Skin of body (tissue), 2 donors: ENCODE results near the gene ADGRE3. TPM values are rescaled to one million over a fixed set of nuclear protein-coding genes. Genes with fewer than 3 reads are reported as not detected.

Experiments
- DNase-seq: peaks from one replicate; lab custom pipeline; 2025; lab: John Stamatoyannopoulos, UW
- total RNA-seq: library from RNA; depleted of rRNA; stranded (reverse); fragments of >200 nt; gene quantifications from one replicate; pipeline ENCODE4 v1.2.3, GENCODE V29; 2014

The ADGRE3 gene, protein sequence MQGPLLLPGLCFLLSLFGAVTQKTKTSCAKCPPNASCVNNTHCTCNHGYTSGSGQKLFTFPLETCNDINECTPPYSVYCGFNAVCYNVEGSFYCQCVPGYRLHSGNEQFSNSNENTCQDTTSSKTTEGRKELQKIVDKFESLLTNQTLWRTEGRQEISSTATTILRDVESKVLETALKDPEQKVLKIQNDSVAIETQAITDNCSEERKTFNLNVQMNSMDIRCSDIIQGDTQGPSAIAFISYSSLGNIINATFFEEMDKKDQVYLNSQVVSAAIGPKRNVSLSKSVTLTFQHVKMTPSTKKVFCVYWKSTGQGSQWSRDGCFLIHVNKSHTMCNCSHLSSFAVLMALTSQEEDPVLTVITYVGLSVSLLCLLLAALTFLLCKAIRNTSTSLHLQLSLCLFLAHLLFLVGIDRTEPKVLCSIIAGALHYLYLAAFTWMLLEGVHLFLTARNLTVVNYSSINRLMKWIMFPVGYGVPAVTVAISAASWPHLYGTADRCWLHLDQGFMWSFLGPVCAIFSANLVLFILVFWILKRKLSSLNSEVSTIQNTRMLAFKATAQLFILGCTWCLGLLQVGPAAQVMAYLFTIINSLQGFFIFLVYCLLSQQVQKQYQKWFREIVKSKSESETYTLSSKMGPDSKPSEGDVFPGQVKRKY
- total RNA-seq, result 1.2 TPM

- no peak for DNase-seq
Measured at GRCh38 chr19:14674764-14675163, at the start of gene ADGRE3. Gene ADGRE3, minus strand, starts transcription at chr19:14674844. Its CDS starts 74 bp downstream, at chr19:14674770.

- DNase-seq, result no peak
Measured at GRCh38 chr19:14722127-14722526, 47.5 kb upstream of the ADGRE3 start.

DNA sequence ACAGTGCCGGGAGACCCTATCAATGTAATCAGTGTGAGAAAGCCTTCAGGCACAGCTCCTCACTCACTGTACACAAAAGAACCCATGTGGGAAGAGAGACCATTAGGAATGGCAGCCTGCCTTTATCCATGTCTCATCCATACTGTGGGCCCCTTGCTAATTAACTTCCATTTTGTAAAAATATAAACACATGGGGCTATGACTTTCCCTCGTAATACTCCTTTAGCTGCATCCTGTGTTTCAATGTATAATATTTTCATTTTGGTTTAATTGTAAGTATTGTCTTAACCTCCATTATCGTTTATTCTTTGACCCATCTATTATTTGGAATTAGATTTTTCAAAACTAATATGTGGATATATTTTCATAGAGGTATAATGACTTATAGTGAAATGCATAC is 44.5 kb upstream of the ADGRE3 start:
- DNase-seq, result no peak

GRCh38 chr19:14718522-14719116 is 44.0 kb upstream of the ADGRE3 start:
- no peak for DNase-seq

- DNase-seq, result no peak
Measured at GRCh38 chr19:14715841-14716240, 41.2 kb upstream of the ADGRE3 start.

GRCh38 chr19:14704450-14704849 is 29.8 kb upstream of the ADGRE3 start:
- no peak for DNase-seq

DNA sequence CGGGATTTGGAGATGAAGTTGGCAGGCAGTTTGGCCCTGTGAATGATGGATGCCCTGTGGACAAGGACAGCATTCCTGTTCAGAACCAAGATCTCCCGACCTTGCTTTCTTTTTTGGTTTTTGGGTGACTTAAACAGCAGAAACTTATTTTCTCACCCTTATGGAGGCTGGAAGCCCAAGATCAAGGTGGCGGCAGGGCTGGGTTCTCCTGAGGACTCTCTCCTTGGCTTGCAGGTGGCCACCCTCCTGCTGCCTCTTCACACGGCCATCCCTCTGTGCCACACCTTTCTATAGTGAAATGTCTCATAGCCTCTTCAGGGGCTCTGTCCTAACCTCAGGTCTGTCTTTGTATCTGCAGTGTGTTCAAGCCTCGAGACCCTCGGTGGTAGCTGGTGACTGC is 29.2 kb upstream of the ADGRE3 start:
- DNase-seq, result no peak

- DNase-seq, result no peak
Measured at GRCh38 chr19:14700711-14701375, 26.2 kb upstream of the ADGRE3 start.

GRCh38 chr19:14699641-14700040 is 25.0 kb upstream of the ADGRE3 start:
- no peak for DNase-seq

- no peak for DNase-seq
Measured at GRCh38 chr19:14695471-14695870, 20.8 kb upstream of the ADGRE3 start.

- no peak for DNase-seq
Measured at GRCh38 chr19:14694641-14695266, 20.1 kb upstream of the ADGRE3 start.

DNA sequence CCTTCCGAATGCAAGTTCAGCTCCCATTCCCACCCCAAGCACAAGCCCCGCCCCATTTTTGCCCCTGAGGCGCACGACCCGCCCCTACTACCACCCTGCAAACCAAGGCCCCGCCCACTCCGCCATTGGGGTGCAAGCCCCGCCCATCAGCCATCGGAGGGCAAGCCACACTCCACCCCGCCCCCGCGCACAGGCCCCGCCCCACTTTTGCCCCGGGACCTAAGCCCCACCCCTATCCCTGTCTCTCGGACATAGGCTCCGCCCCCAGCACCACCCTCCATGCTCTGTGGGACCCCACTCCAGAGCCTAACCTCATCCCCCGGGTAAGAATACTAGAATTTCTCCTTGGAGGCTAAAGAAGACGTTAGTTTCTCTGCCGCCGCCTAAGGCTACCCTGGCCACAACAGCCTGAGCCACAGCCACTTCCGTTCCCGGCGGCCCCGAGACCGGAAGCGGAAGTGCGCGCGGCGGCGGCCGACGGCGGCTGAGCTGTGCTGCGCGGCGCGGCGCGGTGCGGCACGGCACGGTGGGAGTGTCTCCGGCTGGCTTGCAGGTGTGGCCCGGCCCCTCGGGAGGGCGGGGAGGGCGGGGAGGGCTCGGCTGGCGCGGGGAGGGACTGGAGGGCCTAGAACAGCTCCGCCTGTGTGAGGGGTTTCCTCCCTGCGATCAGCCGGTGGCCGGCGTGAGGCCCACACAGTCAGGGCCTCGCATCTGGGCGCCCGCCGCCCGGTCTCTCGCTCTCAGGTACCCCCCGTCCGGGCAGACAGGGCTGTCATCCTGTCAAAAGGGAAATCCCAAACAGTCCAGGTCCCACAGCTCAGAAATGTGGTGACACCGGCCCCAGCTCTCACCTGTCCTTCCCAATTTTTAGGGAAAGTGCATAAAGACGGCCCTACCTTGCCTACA is 15.2 kb upstream of the ADGRE3 start, which contains the start of gene ZNF333:
TSS of gene ZNF333 (plus strand) at position 451 of the 906 bp plus-strand sequence. CDS start 3,444 bp downstream, outside the sequence.
- DNase-seq, result peak; percentile 74

DNA sequence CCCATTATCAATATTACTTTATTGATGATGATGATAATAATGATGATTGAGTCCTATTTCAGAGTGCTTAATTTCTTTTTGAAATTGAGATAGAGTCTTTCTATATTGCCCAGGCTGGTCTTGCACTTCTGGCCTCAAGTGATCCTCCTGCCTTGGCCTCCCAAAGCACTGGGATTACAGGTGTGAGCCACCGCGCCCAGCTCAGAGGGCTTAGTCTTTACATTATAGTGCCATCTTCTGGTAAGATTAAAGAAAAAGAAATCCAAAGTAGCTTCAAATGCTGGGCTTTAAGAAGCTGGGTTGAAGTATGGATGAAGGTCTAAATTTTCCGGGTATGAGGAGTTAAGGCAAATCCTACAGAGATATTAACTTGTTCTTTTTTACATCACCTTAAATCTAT is 11.8 kb upstream of the ADGRE3 start:
- no peak for DNase-seq

DNA sequence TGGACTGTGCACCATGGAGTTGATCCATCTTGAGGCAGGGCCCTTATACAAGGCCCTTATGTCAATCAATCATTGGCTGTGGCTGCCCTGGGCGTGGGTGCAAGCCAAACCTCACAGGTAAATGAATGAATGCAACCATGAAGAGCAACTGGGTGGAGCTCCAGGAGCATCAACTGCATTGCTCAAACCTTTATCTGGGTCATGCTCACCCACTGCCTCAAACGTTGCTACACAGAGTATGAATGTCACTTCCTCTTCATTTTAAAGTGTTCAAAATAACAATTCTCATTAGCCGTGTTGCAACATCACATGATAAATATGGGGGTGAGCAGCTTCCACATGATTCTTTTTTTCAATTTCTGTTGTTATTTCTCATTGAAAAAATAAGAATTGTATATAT is 8.8 kb upstream of the ADGRE3 start:
- no peak for DNase-seq

- DNase-seq, result no peak
Measured at GRCh38 chr19:14682084-14682483, 7.4 kb upstream of the ADGRE3 start.

GRCh38 chr19:14678199-14678598 is 3.6 kb upstream of the ADGRE3 start:
- no peak for DNase-seq

GRCh38 chr19:14677464-14677863 is 2.8 kb upstream of the ADGRE3 start:
- no peak for DNase-seq

GRCh38 chr19:14676762-14677161 is 2.1 kb upstream of the ADGRE3 start:
- no peak for DNase-seq

DNA sequence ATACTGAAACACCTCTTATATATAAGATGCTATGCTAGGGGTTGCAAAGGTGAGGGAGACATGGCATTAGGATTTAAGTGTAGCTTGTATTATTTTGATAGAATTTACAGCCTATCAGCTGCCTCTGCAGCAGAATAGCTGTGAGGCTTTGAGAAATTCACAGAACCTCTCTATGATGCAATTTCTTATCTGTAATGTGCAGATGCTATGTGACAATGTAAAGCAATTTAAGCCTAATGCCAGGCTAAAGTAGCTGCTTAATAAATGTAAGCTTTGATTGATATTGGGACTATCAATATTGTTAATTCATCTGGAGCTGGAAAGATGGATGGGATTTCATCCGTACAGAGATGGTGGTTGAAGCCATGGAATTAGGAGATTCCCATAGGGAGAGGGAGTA is 1.6 kb downstream of the ADGRE3 start:
- DNase-seq, result no peak

DNA sequence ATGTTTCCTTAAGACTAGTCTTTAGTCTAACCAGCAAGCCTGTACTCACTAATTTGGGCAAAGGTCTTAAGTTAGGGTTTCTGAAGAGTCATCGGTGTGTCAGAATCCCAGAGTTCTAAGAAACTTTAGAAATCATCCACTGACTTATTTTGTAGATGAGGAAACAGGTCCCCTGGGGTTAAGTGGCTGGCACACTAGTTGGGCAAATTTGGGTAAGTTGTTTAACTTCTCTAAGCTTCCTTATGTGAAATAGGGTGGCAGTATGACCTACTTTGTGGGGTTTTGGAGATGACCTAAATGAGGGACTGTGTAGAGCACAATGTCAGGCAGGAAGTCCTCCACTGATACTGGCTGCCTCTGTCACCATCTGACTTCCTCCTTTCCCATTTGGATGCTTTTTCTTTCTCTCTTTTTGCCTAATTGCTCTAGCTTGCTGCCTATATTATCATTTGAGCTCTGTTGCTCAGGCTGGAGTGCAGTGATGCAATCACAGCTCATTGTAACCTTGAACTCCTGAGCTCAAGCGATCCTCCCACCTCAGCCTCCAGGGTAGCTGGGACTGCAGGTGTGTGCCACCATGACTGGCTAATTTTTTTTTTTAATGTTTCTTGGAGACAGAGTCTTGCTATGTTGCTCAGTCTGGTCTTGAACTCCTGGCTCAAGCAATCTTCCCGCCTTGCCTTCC is 2.3 kb downstream of the ADGRE3 start:
- no peak for DNase-seq
